ENCODE measurements around the gene IQSEC1.

- no peak for TF ChIP-seq POLR2A (IDR thresholded peaks at IDR 0.05; ENCODE audit: low read depth)
- TF ChIP-seq CTCF (IDR thresholded peaks at IDR 0.05), result no peak
- TF ChIP-seq POLR2AphosphoS5 (IDR thresholded peaks at IDR 0.05), result no peak
These were observed 85.6 kb downstream of the IQSEC1 start for GRCh38 chr3:12987602-12988001.
